Osteoblast (primary cell): Measurements from ENCODE around the gene JPH3. TPM values are rescaled to one million over a fixed set of nuclear protein-coding genes. Genes with fewer than 3 reads are reported as not detected.

Experiments used
- DNase-seq: peaks from one replicate; pipeline ENCODE4 v3.0.0; 2011; ENCODE audit warnings: low spot score, mixed read lengths; ENCODE audit not compliant: insufficient read length; ENCODE audit errors: missing footprints
- H2AFZ ChIP-seq: 2 replicates; pipeline ENCODE4 v1.6.0; 2011; ENCODE audit warnings: mild to moderate bottlenecking, low read length
- H3K27ac ChIP-seq: 2 replicates; pipeline ENCODE4 v1.5.1; 2011; ENCODE audit warnings: mild to moderate bottlenecking, low read depth, low read length, moderate library complexity
- H3K27me3 ChIP-seq: 2 replicates; pipeline ENCODE4 v1.6.0; 2012; ENCODE audit warnings: mild to moderate bottlenecking, control low read depth, inconsistent platforms, low read length, moderate library complexity; ENCODE audit not compliant: insufficient read depth
- H3K36me3 ChIP-seq: 2 replicates; pipeline ENCODE4 v1.5.1; 2011; ENCODE audit warnings: mild to moderate bottlenecking, low read length, control low read depth, moderate library complexity; ENCODE audit not compliant: insufficient read depth
- H3K4me1 ChIP-seq: 2 replicates; pipeline ENCODE4 v1.5.1; 2011; ENCODE audit warnings: mild to moderate bottlenecking, low read length, control low read depth, moderate library complexity; ENCODE audit not compliant: insufficient read depth
- H3K4me2 ChIP-seq: 2 replicates; pipeline ENCODE4 v1.6.0; 2011; ENCODE audit warnings: mild to moderate bottlenecking, low read length; ENCODE audit not compliant: insufficient read depth
- H3K4me3 ChIP-seq: fragments of 200-600 bp; sonication (generic); 3 replicates; pipeline ENCODE4 v1.5.1; 2012; ENCODE audit warnings: mild to moderate bottlenecking, low read length, inconsistent platforms; ENCODE audit not compliant: insufficient read depth
- H3K79me2 ChIP-seq: 2 replicates; pipeline ENCODE4 v1.6.0; 2012; ENCODE audit warnings: mild to moderate bottlenecking, low read length, control low read depth, inconsistent platforms; ENCODE audit not compliant: insufficient read depth
- H3K9me3 ChIP-seq: 2 replicates; pipeline ENCODE4 v1.5.1; 2011; ENCODE audit warnings: low read depth, low read length, control low read depth
- H4K20me1 ChIP-seq: 2 replicates; pipeline ENCODE4 v1.6.0; 2012; ENCODE audit warnings: mild to moderate bottlenecking, low read length, control low read depth; ENCODE audit not compliant: insufficient read depth
- total RNA-seq: library from RNA; depleted of rRNA; stranded (reverse); fragments of >200 nt; gene quantifications from 2 replicates; pipeline ENCODE4 v1.2.3, GENCODE V29; 2012
- TF ChIP-seq, protein P1 (sequence below): IDR thresholded peaks from 2 replicates; pipeline ENCODE4 v1.5.1; 2011; ENCODE audit warnings: mild to moderate bottlenecking, low read depth, low read length, moderate library complexity; ENCODE audit errors: extremely low read depth

The JPH3 gene
- total RNA-seq, 1 donor: not detected

DNA sequence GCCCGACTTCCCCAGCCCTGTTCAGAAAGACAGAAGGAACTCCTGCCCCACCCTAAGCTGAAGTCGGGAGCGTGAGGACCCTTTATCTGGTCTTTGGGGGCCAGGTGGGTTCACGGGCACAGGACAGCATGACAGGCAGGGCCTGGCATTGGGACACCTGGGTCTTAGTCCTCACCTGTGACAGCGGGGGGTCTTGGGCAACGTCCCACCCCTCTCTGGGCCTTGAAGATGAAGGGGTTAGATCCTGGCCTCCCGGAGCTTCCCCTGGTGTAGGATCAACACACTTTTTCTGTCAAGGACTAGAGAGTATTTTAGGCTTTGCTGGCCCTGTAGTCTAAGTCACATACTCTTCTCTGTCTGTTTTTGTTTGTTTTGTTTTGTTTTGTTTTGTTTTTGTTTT lies 65.1 kb downstream of the JPH3 start:
- no peak overlapping the region for H3K27ac ChIP-seq
- DNase-seq: no peak
- H3K9me3 ChIP-seq: no peaks in the 10 kb centered on the region
- H3K79me2 ChIP-seq: no peaks in the 10 kb centered on the region
- H3K4me1 ChIP-seq: no peaks in the 10 kb centered on the region
- H3K4me2 ChIP-seq: no peak overlapping the region
- TF ChIP-seq, protein P1, sequence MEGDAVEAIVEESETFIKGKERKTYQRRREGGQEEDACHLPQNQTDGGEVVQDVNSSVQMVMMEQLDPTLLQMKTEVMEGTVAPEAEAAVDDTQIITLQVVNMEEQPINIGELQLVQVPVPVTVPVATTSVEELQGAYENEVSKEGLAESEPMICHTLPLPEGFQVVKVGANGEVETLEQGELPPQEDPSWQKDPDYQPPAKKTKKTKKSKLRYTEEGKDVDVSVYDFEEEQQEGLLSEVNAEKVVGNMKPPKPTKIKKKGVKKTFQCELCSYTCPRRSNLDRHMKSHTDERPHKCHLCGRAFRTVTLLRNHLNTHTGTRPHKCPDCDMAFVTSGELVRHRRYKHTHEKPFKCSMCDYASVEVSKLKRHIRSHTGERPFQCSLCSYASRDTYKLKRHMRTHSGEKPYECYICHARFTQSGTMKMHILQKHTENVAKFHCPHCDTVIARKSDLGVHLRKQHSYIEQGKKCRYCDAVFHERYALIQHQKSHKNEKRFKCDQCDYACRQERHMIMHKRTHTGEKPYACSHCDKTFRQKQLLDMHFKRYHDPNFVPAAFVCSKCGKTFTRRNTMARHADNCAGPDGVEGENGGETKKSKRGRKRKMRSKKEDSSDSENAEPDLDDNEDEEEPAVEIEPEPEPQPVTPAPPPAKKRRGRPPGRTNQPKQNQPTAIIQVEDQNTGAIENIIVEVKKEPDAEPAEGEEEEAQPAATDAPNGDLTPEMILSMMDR: no peak
- H2AFZ ChIP-seq: no peak overlapping the region
- H3K27me3 ChIP-seq: peaks cover 7% of the 10 kb centered on the region
- H3K36me3 ChIP-seq: no peaks in the 10 kb centered on the region
- H4K20me1 ChIP-seq: no peaks in the 10 kb centered on the region
- no peak overlapping the region for H3K4me3 ChIP-seq

DNA sequence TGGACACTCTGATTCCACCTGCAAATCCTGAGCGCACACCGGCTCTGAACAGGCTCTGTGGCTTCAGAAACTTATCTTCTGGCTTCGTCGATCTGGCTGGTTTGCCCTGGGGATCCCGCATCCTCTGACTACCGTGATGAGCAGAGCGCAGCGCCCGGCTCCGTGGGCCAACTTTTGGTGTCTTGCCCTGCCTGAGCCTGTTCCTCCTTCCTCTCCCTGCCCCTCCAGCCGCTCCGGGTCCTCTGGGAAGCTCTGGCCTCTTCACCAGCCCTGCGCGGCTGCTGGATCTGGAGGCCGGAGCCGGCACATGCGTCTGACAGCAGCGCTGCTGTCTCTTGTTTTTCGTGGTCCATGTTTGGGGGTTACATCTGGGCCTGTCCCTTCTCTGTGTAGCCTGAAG lies 65.6 kb downstream of the JPH3 start:
- DNase-seq: no peak
- TF ChIP-seq, protein P1: no peak
- Histone ChIP-seq H2AFZ (no peak overlapping the region), H3K79me2 (no peaks in the 10 kb centered on the region), H3K4me2 (no peak overlapping the region), H3K27ac (no peak overlapping the region), H3K9me3 (no peaks in the 10 kb centered on the region), H3K36me3 (no peaks in the 10 kb centered on the region), H4K20me1 (no peaks in the 10 kb centered on the region), H3K4me3 (no peak overlapping the region), H3K4me1 (no peaks in the 10 kb centered on the region), H3K27me3 (peaks cover 3% of the 10 kb centered on the region)

DNA sequence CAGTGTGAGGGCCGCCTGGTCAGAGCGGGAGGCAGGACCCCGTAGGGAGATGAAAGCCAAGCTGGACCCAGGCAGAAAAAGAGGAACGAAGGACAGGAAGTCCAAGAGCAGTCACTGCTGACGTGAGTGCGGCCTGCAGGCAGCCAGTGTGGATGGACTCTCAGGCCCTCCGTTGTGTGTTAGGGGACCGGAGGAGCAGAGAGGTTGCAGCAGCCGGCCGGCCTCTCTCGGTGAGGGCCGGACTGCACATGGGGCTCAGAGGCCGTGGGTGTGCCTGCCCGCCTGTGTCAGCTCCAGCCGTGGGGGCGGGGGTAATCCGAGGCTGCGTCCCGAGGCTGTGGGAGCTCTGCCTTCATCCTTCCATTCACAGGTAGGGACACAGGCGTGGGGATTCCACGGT lies 67.4 kb downstream of the JPH3 start:
- Histone ChIP-seq H3K36me3 (no peaks in the 10 kb centered on the region), H3K4me3 (no peak overlapping the region), H4K20me1 (no peaks in the 10 kb centered on the region), H3K4me1 (no peaks in the 10 kb centered on the region), H3K27me3 (peaks cover 3% of the 10 kb centered on the region), H3K79me2 (no peaks in the 10 kb centered on the region), H2AFZ (no peak overlapping the region), H3K9me3 (no peaks in the 10 kb centered on the region), H3K27ac (no peak overlapping the region), H3K4me2 (no peak overlapping the region)
- no peak for DNase-seq
- TF ChIP-seq, protein P1: no peak

DNA sequence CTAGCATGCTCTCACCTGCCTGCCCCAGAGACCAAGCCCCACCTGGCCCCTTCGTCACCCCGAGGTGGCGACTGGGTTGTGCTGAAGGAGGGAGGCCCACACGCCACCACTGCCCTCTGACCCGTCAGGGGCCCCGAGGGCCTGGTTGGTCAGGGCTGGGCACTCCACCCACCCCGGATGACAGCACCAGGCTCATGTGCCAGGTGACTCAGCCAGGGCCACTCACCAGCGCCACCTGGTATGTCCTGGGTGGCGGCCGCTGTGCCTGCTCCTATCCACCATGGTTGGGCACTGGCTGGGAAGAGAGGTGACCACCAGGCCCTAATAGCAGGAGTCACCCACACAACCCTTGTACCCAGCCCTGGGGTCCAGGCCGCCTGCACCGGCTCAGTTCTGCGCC lies 68.9 kb downstream of the JPH3 start:
- no peak overlapping the region for H3K4me2 ChIP-seq
- H3K79me2 ChIP-seq: no peaks in the 10 kb centered on the region
- no peaks in the 10 kb centered on the region for H3K36me3 ChIP-seq
- no peaks in the 10 kb centered on the region for H3K9me3 ChIP-seq
- H2AFZ ChIP-seq: no peak overlapping the region
- H3K27ac ChIP-seq: no peak overlapping the region
- TF ChIP-seq, protein P1: no peak
- no peaks in the 10 kb centered on the region for H3K4me1 ChIP-seq
- no peaks in the 10 kb centered on the region for H4K20me1 ChIP-seq
- DNase-seq: peak; percentile 87
- no peak overlapping the region for H3K4me3 ChIP-seq
- H3K27me3 ChIP-seq: no peaks in the 10 kb centered on the region
